Measurements from ENCODE around the gene ZNF532. TPM values are rescaled to one million over a fixed set of nuclear protein-coding genes. Genes with fewer than 3 reads are reported as not detected.

ZNF532 gene
- total RNA-seq, 1 experiment from 2014 or later = 49.8 TPM

DNA sequence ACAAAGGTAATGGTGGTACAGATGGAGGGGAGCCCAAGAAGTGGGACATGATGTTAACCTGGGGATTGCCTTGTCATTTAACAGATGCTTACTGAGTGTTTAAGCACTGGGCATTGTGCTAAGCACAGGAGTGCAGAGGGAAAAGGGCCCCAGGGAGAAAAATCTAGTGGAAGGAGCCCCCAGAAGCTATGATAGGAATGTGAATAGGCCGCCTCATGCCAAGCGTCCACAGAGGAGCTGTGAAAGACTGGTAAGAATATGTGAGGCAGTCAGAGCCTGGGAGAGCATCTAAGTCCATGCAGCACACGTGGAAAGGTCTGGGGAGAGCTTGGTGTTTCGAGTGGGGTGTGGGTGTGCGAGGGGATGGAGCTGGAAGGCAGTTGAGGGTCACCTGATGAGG, 5.5 kb downstream of the ZNF532 start:
- TF ChIP-seq TCF7L2 (IDR thresholded peaks at IDR 0.05; ENCODE audit: low read depth, low read length) (no peak), POLR2AphosphoS5 (IDR thresholded peaks at IDR 0.05; ENCODE audit: low read depth, low read length) (no peak), SIN3A (IDR thresholded peaks at IDR 0.05; ENCODE audit: borderline replicate concordance, insufficient read depth, low read depth, low read length) (no peak), CTCF (IDR thresholded peaks at IDR 0.05) (no peak)
- TF ChIP-seq, protein P1, sequence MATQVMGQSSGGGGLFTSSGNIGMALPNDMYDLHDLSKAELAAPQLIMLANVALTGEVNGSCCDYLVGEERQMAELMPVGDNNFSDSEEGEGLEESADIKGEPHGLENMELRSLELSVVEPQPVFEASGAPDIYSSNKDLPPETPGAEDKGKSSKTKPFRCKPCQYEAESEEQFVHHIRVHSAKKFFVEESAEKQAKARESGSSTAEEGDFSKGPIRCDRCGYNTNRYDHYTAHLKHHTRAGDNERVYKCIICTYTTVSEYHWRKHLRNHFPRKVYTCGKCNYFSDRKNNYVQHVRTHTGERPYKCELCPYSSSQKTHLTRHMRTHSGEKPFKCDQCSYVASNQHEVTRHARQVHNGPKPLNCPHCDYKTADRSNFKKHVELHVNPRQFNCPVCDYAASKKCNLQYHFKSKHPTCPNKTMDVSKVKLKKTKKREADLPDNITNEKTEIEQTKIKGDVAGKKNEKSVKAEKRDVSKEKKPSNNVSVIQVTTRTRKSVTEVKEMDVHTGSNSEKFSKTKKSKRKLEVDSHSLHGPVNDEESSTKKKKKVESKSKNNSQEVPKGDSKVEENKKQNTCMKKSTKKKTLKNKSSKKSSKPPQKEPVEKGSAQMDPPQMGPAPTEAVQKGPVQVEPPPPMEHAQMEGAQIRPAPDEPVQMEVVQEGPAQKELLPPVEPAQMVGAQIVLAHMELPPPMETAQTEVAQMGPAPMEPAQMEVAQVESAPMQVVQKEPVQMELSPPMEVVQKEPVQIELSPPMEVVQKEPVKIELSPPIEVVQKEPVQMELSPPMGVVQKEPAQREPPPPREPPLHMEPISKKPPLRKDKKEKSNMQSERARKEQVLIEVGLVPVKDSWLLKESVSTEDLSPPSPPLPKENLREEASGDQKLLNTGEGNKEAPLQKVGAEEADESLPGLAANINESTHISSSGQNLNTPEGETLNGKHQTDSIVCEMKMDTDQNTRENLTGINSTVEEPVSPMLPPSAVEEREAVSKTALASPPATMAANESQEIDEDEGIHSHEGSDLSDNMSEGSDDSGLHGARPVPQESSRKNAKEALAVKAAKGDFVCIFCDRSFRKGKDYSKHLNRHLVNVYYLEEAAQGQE (IDR thresholded peaks at IDR 0.05; ENCODE audit: insufficient read depth in 1 of 2, low read depth in 2 of 2, low read length in 1 of 2) = no peak
- ChIA-PET POLR2A (no interaction called here), CTCF (no interaction called here)
- intact Hi-C loops (cut with micrococcal nuclease; ENCODE audit: unreplicated experiment) = no loop called here
- BruUV-seq (replicated peaks) = no TSS peak
- Histone ChIP-seq H3K27ac (ENCODE audit: low read length) (peak overlapping the region; percentile 62; the same call in 1 of the 2 replicates), H3K9me3 (ENCODE audit: control insufficient read depth, insufficient read depth, low read depth, low read length) (no peaks in the 10 kb centered on the region), H3K4me1 (ENCODE audit: control insufficient read depth, insufficient read depth, low read length) (peaks cover 20% of the 10 kb centered on the region), H3K4me3 (ENCODE audit: low read depth in 2 of 2, low read length in 2 of 2) (no peak overlapping the region), H3K27me3 (ENCODE audit: control insufficient read depth, insufficient read depth, low read length) (no peaks in the 10 kb centered on the region), H3K36me3 (ENCODE audit: control insufficient read depth, insufficient read depth, low read length) (no peaks in the 10 kb centered on the region)
- ATAC-seq (no peak), DNase-seq (ENCODE audit: low read depth, low spot score) (no peak)
- in situ Hi-C loops (cut with HindIII; ENCODE audit: low pct_unique_long_range_greater_than_20kb, low sequenced_read_pairs) = no loop called here

GRCh38 chr18:58870621-58871020, 5.9 kb downstream of the ZNF532 start:
- no peak for ATAC-seq
- TF ChIP-seq TCF7L2 (IDR thresholded peaks at IDR 0.05; ENCODE audit: low read depth, low read length) = no peak
- TF ChIP-seq POLR2AphosphoS5 (IDR thresholded peaks at IDR 0.05; ENCODE audit: low read depth, low read length) = no peak
- TF ChIP-seq, protein P1 (IDR thresholded peaks at IDR 0.05; ENCODE audit: insufficient read depth in 1 of 2, low read depth in 2 of 2, low read length in 1 of 2) = no peak
- no peak for TF ChIP-seq SIN3A (IDR thresholded peaks at IDR 0.05; ENCODE audit: borderline replicate concordance, insufficient read depth, low read depth, low read length)
- TF ChIP-seq CTCF (IDR thresholded peaks at IDR 0.05) = no peak
- in situ Hi-C loops (cut with HindIII; ENCODE audit: low pct_unique_long_range_greater_than_20kb, low sequenced_read_pairs) (no loop called here), intact Hi-C loops (cut with micrococcal nuclease; ENCODE audit: unreplicated experiment) (no loop called here)
- no peaks in the 10 kb centered on the region for H3K36me3 ChIP-seq (ENCODE audit: control insufficient read depth, insufficient read depth, low read length)
- H3K27ac ChIP-seq (ENCODE audit: low read length) = peak overlapping the region; percentile 62
- H3K4me3 ChIP-seq (ENCODE audit: low read depth in 2 of 2, low read length in 2 of 2) = no peak overlapping the region
- no peaks in the 10 kb centered on the region for H3K9me3 ChIP-seq (ENCODE audit: control insufficient read depth, insufficient read depth, low read depth, low read length)
- no TSS peak for BruUV-seq (replicated peaks)
- ChIA-PET CTCF (no interaction called here), POLR2A (no interaction called here)
- DNase-seq (ENCODE audit: low read depth, low spot score) = no peak
- H3K27me3 ChIP-seq (ENCODE audit: control insufficient read depth, insufficient read depth, low read length) = no peaks in the 10 kb centered on the region
- peaks cover 15% of the 10 kb centered on the region for H3K4me1 ChIP-seq (ENCODE audit: control insufficient read depth, insufficient read depth, low read length)
